ENCODE measurements around the gene CENPE. TPM values are rescaled to one million over a fixed set of nuclear protein-coding genes. Genes with fewer than 3 reads are reported as not detected.

Gene CENPE
- total RNA-seq, 1 experiment from 2014 or later: 30.7 TPM

DNA sequence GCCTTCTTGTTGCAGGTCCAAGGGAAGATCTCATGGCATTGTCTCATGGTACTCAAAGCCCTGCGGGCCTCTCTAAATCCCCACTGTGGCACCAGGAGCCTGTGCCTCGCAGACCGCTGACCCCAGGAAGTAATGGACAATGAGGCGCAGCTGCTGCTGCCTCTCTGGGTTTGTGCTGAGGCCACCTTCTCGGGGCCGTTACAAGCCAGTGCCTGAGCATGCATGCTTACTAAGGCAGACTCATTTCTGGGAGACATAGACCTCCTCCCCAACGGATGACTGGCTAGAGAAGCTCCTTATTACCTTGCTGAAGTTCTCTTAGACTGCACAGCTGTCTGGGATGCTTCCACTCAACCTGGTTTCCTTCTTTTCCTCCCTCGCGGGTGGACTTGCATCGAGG, 99.8 kb downstream of the CENPE start:
- H3K27me3 ChIP-seq (ENCODE audit: low read length): no peaks in the 10 kb centered on the region
- no peaks in the 10 kb centered on the region for H3K9me2 ChIP-seq (replicated peaks; ENCODE audit: insufficient read depth, low read length)
- no peaks in the 10 kb centered on the region for H3K36me3 ChIP-seq (ENCODE audit: insufficient read depth, low read length)
- H4K20me1 ChIP-seq (ENCODE audit: insufficient read depth, low read depth, low read length): no peaks in the 10 kb centered on the region
- no peak overlapping the region for H2AFZ ChIP-seq (ENCODE audit: low read length)
- H3K9me3 ChIP-seq (ENCODE audit: low read length): no peaks in the 10 kb centered on the region
- peaks cover 29% of the 10 kb centered on the region for H3K4me1 ChIP-seq (ENCODE audit: low read length)
- no peak overlapping the region for H3K27ac ChIP-seq (ENCODE audit: low read length)
- H3K4me2 ChIP-seq (ENCODE audit: low read depth, low read length, poor library complexity, severe bottlenecking): peak overlapping the region; percentile 89
- H3K4me3 ChIP-seq (ENCODE audit: low read length): peak overlapping the region; percentile 66; the same call in 1 of the 2 replicates
- DNase-seq: no peak
- H3K9ac ChIP-seq (ENCODE audit: low read length): no peak overlapping the region
- peaks cover 6% of the 10 kb centered on the region; the same call in 1 of the 2 replicates for H3K79me2 ChIP-seq (ENCODE audit: low read length)

DNA sequence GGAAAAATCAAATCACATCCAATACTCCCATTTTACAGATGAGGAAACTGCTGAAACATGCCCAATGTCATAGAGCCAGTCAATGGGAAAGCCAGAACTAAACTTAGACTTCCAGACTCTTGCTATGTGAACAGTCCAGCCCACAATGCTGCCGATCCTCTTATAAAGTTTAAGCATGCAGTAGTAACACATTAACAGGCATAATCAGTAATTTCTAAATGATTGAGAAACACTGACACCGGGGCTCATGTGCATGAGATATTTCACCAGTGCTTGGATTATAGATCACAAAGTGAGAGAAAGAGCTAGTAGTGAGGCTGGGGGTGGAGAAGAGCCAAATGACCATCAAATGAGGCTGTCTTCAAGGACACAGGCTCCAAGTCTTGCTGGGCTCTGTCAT, 101.0 kb downstream of the CENPE start:
- H3K27me3 ChIP-seq (ENCODE audit: low read length): no peaks in the 10 kb centered on the region
- no peaks in the 10 kb centered on the region for H4K20me1 ChIP-seq (ENCODE audit: insufficient read depth, low read depth, low read length)
- H3K9ac ChIP-seq (ENCODE audit: low read length): no peak overlapping the region
- no peak overlapping the region for H3K27ac ChIP-seq (ENCODE audit: low read length)
- no peaks in the 10 kb centered on the region for H3K36me3 ChIP-seq (ENCODE audit: insufficient read depth, low read length)
- no peak for DNase-seq
- H3K9me2 ChIP-seq (replicated peaks; ENCODE audit: insufficient read depth, low read length): no peaks in the 10 kb centered on the region
- no peak overlapping the region for H3K4me3 ChIP-seq (ENCODE audit: low read length)
- H3K79me2 ChIP-seq (ENCODE audit: low read length): peaks cover 6% of the 10 kb centered on the region; the same call in 1 of the 2 replicates
- no peaks in the 10 kb centered on the region for H3K9me3 ChIP-seq (ENCODE audit: low read length)
- no peak overlapping the region for H2AFZ ChIP-seq (ENCODE audit: low read length)
- H3K4me1 ChIP-seq (ENCODE audit: low read length): peaks cover 41% of the 10 kb centered on the region
- no peak overlapping the region for H3K4me2 ChIP-seq (ENCODE audit: low read depth, low read length, poor library complexity, severe bottlenecking)

- Histone ChIP-seq H3K4me1 (ENCODE audit: low read length) (peaks cover 51% of the 10 kb centered on the region), H3K27me3 (ENCODE audit: low read length) (no peaks in the 10 kb centered on the region), H3K27ac (ENCODE audit: low read length) (no peak overlapping the region), H3K4me3 (ENCODE audit: low read length) (no peak overlapping the region), H3K9me2 (replicated peaks; ENCODE audit: insufficient read depth, low read length) (no peaks in the 10 kb centered on the region), H3K9ac (ENCODE audit: low read length) (no peak overlapping the region), H3K79me2 (ENCODE audit: low read length) (peaks cover 6% of the 10 kb centered on the region; the same call in 1 of the 2 replicates), H4K20me1 (ENCODE audit: insufficient read depth, low read depth, low read length) (no peaks in the 10 kb centered on the region), H3K4me2 (ENCODE audit: low read depth, low read length, poor library complexity, severe bottlenecking) (no peak overlapping the region), H3K9me3 (ENCODE audit: low read length) (no peaks in the 10 kb centered on the region), H3K36me3 (ENCODE audit: insufficient read depth, low read length) (no peaks in the 10 kb centered on the region), H2AFZ (ENCODE audit: low read length) (no peak overlapping the region)
- DNase-seq: no peak
Measured at GRCh38 chr4:103095080-103095479, 103.1 kb downstream of the CENPE start.

- Histone ChIP-seq H3K27me3 (ENCODE audit: low read length) (no peaks in the 10 kb centered on the region), H3K9me2 (replicated peaks; ENCODE audit: insufficient read depth, low read length) (no peaks in the 10 kb centered on the region), H3K4me3 (ENCODE audit: low read length) (peak overlapping the region; percentile 41), H3K27ac (ENCODE audit: low read length) (peak overlapping the region; percentile 21; the same call in 1 of the 2 replicates), H3K9me3 (ENCODE audit: low read length) (no peaks in the 10 kb centered on the region), H3K4me1 (ENCODE audit: low read length) (peaks cover 35% of the 10 kb centered on the region), H4K20me1 (ENCODE audit: insufficient read depth, low read depth, low read length) (no peaks in the 10 kb centered on the region), H2AFZ (ENCODE audit: low read length) (peak overlapping the region; percentile 47), H3K4me2 (ENCODE audit: low read depth, low read length, poor library complexity, severe bottlenecking) (peak overlapping the region; percentile 72), H3K79me2 (ENCODE audit: low read length) (no peaks in the 10 kb centered on the region), H3K36me3 (ENCODE audit: insufficient read depth, low read length) (peaks cover 4% of the 10 kb centered on the region; the same call in 1 of the 2 replicates), H3K9ac (ENCODE audit: low read length) (peak overlapping the region; percentile 50)
- DNase-seq: no peak
Measured at GRCh38 chr4:103092245-103092644, 105.9 kb downstream of the CENPE start.

GRCh38 chr4:103091601-103092223, 106.4 kb downstream of the CENPE start:
- H3K9ac ChIP-seq (ENCODE audit: low read length): peak overlapping the region; percentile 50
- peak; percentile 92 for DNase-seq
- no peaks in the 10 kb centered on the region for H3K27me3 ChIP-seq (ENCODE audit: low read length)
- peak overlapping the region; percentile 47; the same call in 1 of the 2 replicates for H2AFZ ChIP-seq (ENCODE audit: low read length)
- no peaks in the 10 kb centered on the region for H3K9me3 ChIP-seq (ENCODE audit: low read length)
- peak overlapping the region; percentile 41 for H3K4me3 ChIP-seq (ENCODE audit: low read length)
- peak overlapping the region; percentile 72 for H3K4me2 ChIP-seq (ENCODE audit: low read depth, low read length, poor library complexity, severe bottlenecking)
- peak overlapping the region; percentile 21; the same call in 1 of the 2 replicates for H3K27ac ChIP-seq (ENCODE audit: low read length)
- peaks cover 4% of the 10 kb centered on the region; the same call in 1 of the 2 replicates for H3K36me3 ChIP-seq (ENCODE audit: insufficient read depth, low read length)
- no peaks in the 10 kb centered on the region for H3K9me2 ChIP-seq (replicated peaks; ENCODE audit: insufficient read depth, low read length)
- H3K79me2 ChIP-seq (ENCODE audit: low read length): no peaks in the 10 kb centered on the region
- H4K20me1 ChIP-seq (ENCODE audit: insufficient read depth, low read depth, low read length): no peaks in the 10 kb centered on the region
- peaks cover 35% of the 10 kb centered on the region for H3K4me1 ChIP-seq (ENCODE audit: low read length)

DNA sequence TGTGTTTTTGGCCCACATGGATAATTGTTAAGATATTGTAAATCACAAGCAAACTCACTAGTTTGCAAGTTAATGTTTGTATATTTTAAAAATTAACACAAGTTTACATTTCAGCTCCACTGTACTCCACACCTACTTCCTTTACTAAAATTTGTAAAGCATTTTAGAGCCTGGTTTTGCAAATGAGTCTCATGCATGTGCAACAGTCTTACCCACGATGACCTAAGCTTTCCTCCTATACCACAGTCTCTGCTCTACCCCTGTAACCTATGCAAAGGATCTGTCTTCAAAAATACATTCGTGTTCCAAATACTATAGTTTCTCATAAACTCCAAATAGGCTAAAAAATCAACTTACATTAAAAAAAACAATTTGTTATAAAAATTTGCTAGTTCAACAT, 108.7 kb downstream of the CENPE start:
- H3K27ac ChIP-seq (ENCODE audit: low read length): no peak overlapping the region
- H3K9me2 ChIP-seq (replicated peaks; ENCODE audit: insufficient read depth, low read length): no peaks in the 10 kb centered on the region
- H3K9me3 ChIP-seq (ENCODE audit: low read length): no peaks in the 10 kb centered on the region
- H2AFZ ChIP-seq (ENCODE audit: low read length): no peak overlapping the region
- H3K9ac ChIP-seq (ENCODE audit: low read length): no peak overlapping the region
- no peak overlapping the region for H3K4me2 ChIP-seq (ENCODE audit: low read depth, low read length, poor library complexity, severe bottlenecking)
- H3K4me1 ChIP-seq (ENCODE audit: low read length): peaks cover 35% of the 10 kb centered on the region
- H3K36me3 ChIP-seq (ENCODE audit: insufficient read depth, low read length): peaks cover 4% of the 10 kb centered on the region
- H3K4me3 ChIP-seq (ENCODE audit: low read length): no peak overlapping the region
- no peaks in the 10 kb centered on the region for H3K27me3 ChIP-seq (ENCODE audit: low read length)
- no peaks in the 10 kb centered on the region for H3K79me2 ChIP-seq (ENCODE audit: low read length)
- H4K20me1 ChIP-seq (ENCODE audit: insufficient read depth, low read depth, low read length): no peaks in the 10 kb centered on the region
- DNase-seq: no peak

- no peak overlapping the region for H3K9ac ChIP-seq (ENCODE audit: low read length)
- H3K9me2 ChIP-seq (replicated peaks; ENCODE audit: insufficient read depth, low read length): no peaks in the 10 kb centered on the region
- DNase-seq: no peak
- no peak overlapping the region for H3K4me2 ChIP-seq (ENCODE audit: low read depth, low read length, poor library complexity, severe bottlenecking)
- no peak overlapping the region for H2AFZ ChIP-seq (ENCODE audit: low read length)
- no peak overlapping the region for H3K4me3 ChIP-seq (ENCODE audit: low read length)
- no peaks in the 10 kb centered on the region for H3K27me3 ChIP-seq (ENCODE audit: low read length)
- peaks cover 14% of the 10 kb centered on the region for H3K4me1 ChIP-seq (ENCODE audit: low read length)
- H3K79me2 ChIP-seq (ENCODE audit: low read length): no peaks in the 10 kb centered on the region
- H3K36me3 ChIP-seq (ENCODE audit: insufficient read depth, low read length): peaks cover 4% of the 10 kb centered on the region
- no peak overlapping the region for H3K27ac ChIP-seq (ENCODE audit: low read length)
- no peaks in the 10 kb centered on the region for H3K9me3 ChIP-seq (ENCODE audit: low read length)
- H4K20me1 ChIP-seq (ENCODE audit: insufficient read depth, low read depth, low read length): no peaks in the 10 kb centered on the region
Measured at GRCh38 chr4:103086551-103086950, 111.6 kb downstream of the CENPE start.

GRCh38 chr4:103085555-103086196, 112.5 kb downstream of the CENPE start:
- no peaks in the 10 kb centered on the region for H3K9me3 ChIP-seq (ENCODE audit: low read length)
- H3K4me2 ChIP-seq (ENCODE audit: low read depth, low read length, poor library complexity, severe bottlenecking): no peak overlapping the region
- no peaks in the 10 kb centered on the region for H3K9me2 ChIP-seq (replicated peaks; ENCODE audit: insufficient read depth, low read length)
- no peak overlapping the region for H3K4me3 ChIP-seq (ENCODE audit: low read length)
- no peak for DNase-seq
- no peak overlapping the region for H2AFZ ChIP-seq (ENCODE audit: low read length)
- peaks cover 8% of the 10 kb centered on the region for H3K4me1 ChIP-seq (ENCODE audit: low read length)
- no peak overlapping the region for H3K9ac ChIP-seq (ENCODE audit: low read length)
- H3K27ac ChIP-seq (ENCODE audit: low read length): no peak overlapping the region
- H3K79me2 ChIP-seq (ENCODE audit: low read length): no peaks in the 10 kb centered on the region
- no peaks in the 10 kb centered on the region for H4K20me1 ChIP-seq (ENCODE audit: insufficient read depth, low read depth, low read length)
- H3K36me3 ChIP-seq (ENCODE audit: insufficient read depth, low read length): peaks cover 4% of the 10 kb centered on the region
- H3K27me3 ChIP-seq (ENCODE audit: low read length): no peaks in the 10 kb centered on the region
